Neuronal stem cell (in vitro differentiated cells): ENCODE data around the gene SLC7A6.

Experiments used
- DNase-seq: peaks from one replicate; pipeline ENCODE4 v3.0.0-alpha.2; 2013; ENCODE audit warnings: low spot score
- H2AFZ ChIP-seq: one replicate; pipeline ENCODE4 v1.6.1; 2013; ENCODE audit warnings: mild to moderate bottlenecking, low read length, inconsistent platforms
- H2AK5ac ChIP-seq: 2 replicates; pipeline ENCODE4 v1.6.1; 2013; ENCODE audit warnings: low read depth, mild to moderate bottlenecking, inconsistent platforms, low read length, moderate library complexity, mixed read lengths
- H2BK120ac ChIP-seq: 2 replicates; pipeline ENCODE4 v1.6.1; 2013; ENCODE audit warnings: low read depth, mild to moderate bottlenecking, inconsistent platforms, low read length, moderate library complexity, mixed read lengths
- H2BK12ac ChIP-seq: one replicate; pipeline ENCODE4 v1.6.1; 2013; ENCODE audit warnings: low read length, inconsistent platforms
- H2BK15ac ChIP-seq: 2 replicates; pipeline ENCODE4 v1.6.1; 2013; ENCODE audit warnings: mild to moderate bottlenecking, low read length, inconsistent platforms, mixed read lengths
- H2BK5ac ChIP-seq: one replicate; pipeline ENCODE4 v1.6.1; 2013; ENCODE audit warnings: inconsistent platforms, mild to moderate bottlenecking, low read length, moderate library complexity
- H3K14ac ChIP-seq: one replicate; pipeline ENCODE4 v1.6.1; 2013; ENCODE audit warnings: low read length, inconsistent platforms
- H3K18ac ChIP-seq: 2 replicates; pipeline ENCODE4 v1.6.1; 2013; ENCODE audit warnings: low read length, inconsistent platforms
- H3K23ac ChIP-seq: 2 replicates; pipeline ENCODE4 v1.6.1; 2013; ENCODE audit warnings: low read depth, mild to moderate bottlenecking, mixed read lengths, low read length, inconsistent platforms; ENCODE audit not compliant: poor library complexity
- H3K27ac ChIP-seq: replicated peaks from 3 replicates; pipeline ENCODE4 v1.5.1; 2013; ENCODE audit warnings: low read length, inconsistent platforms
- H3K27me3 ChIP-seq, 3 experiments: 2 replicates each; pipeline ENCODE4 v1.6.1; 2013; ENCODE audit warnings: low read length in 3 of 3, mild to moderate bottlenecking in 2 of 3, inconsistent platforms in 1 of 3, low read depth in 1 of 3, mixed read lengths in 1 of 3, moderate library complexity in 1 of 3; ENCODE audit not compliant: control insufficient read depth in 3 of 3, insufficient read depth in 3 of 3
- H3K36me3 ChIP-seq, 2 donors: replicated peaks in 1 of 2; 2 replicates each; pipeline ENCODE4 v1.6.1; 2013; ENCODE audit warnings: low read length in 2 of 2; ENCODE audit not compliant: control insufficient read depth in 2 of 2, insufficient read depth in 2 of 2
- H3K4ac ChIP-seq: 2 replicates; pipeline ENCODE4 v1.6.1; 2013; ENCODE audit warnings: inconsistent platforms, mild to moderate bottlenecking, low read length, moderate library complexity
- H3K4me1 ChIP-seq, 2 donors: 1 replicate in 1 of 2; 2 replicates in 1 of 2; pipeline ENCODE4 v1.6.1; 2013; ENCODE audit warnings: low read length in 2 of 2, low read depth in 1 of 2; ENCODE audit not compliant: control insufficient read depth in 2 of 2, insufficient read depth in 1 of 2
- H3K4me2 ChIP-seq: one replicate; pipeline ENCODE4 v1.6.1; 2013; ENCODE audit warnings: mild to moderate bottlenecking, low read length, inconsistent platforms; ENCODE audit not compliant: insufficient read depth, poor library complexity, severe bottlenecking
- H3K4me3 ChIP-seq, 2 donors: 2 replicates each; pipeline ENCODE4 v1.5.1; 2013; ENCODE audit warnings: low read length in 2 of 2, mild to moderate bottlenecking in 2 of 2, inconsistent platforms in 1 of 2, moderate library complexity in 1 of 2
- H3K79me1 ChIP-seq: one replicate; pipeline ENCODE4 v1.6.1; 2013; ENCODE audit warnings: low read depth, mild to moderate bottlenecking, inconsistent platforms, low read length, moderate library complexity
- H3K9ac ChIP-seq: one replicate; pipeline ENCODE4 v1.6.1; 2013; ENCODE audit warnings: mild to moderate bottlenecking, low read depth, low read length, inconsistent platforms; ENCODE audit not compliant: poor library complexity
- H3K9me3 ChIP-seq, 2 donors: replicated peaks in 1 of 2; 2 replicates each; pipeline versions ENCODE3 to v1.6.1; 2013; ENCODE audit warnings: low read length in 2 of 2, mild to moderate bottlenecking in 2 of 2, inconsistent platforms in 1 of 2, low read depth in 1 of 2, mixed read lengths in 1 of 2, moderate library complexity in 1 of 2; ENCODE audit not compliant: control insufficient read depth in 2 of 2, insufficient read depth in 1 of 2
- H4K8ac ChIP-seq: one replicate; pipeline ENCODE4 v1.6.1; 2013; ENCODE audit warnings: low read depth, mild to moderate bottlenecking, inconsistent platforms, low read length, moderate library complexity
- H4K91ac ChIP-seq: one replicate; pipeline ENCODE4 v1.6.1; 2013; ENCODE audit warnings: low read length, low read depth, mild to moderate bottlenecking, inconsistent platforms; ENCODE audit not compliant: poor library complexity
- WGBS, 2 donors: extraction: QIAGEN DNeasy Blood & Tissue Kit; methylation state at CpG; one replicate each; pipeline ENCODE4 v1.1.7; 2013; ENCODE audit warnings: missing lambda C conversion rate in 2 of 2, mixed read lengths in 1 of 2; ENCODE audit not compliant: insufficient read length in 2 of 2, insufficient replicate concordance in 1 of 2; ENCODE audit errors: extremely low coverage in 2 of 2; 5-methylcytosine and 5-hydroxymethylcytosine counted together

The SLC7A6 gene

GRCh38 chr16:68283346-68283745 lies 19.0 kb downstream of the SLC7A6 start:
- Histone ChIP-seq H2AFZ (no peak overlapping the region), H2BK15ac (no peak overlapping the region), H3K4me1 (no peaks in the 10 kb centered on the region), H3K14ac (no peak overlapping the region), H3K9me3 (no peaks in the 10 kb centered on the region), H3K27ac (no peak overlapping the region), H2BK120ac (no peak overlapping the region), H3K4me2 (no peak overlapping the region), H3K18ac (no peak overlapping the region), H3K27me3 (no peaks in the 10 kb centered on the region), H3K9ac (no peak overlapping the region), H3K4me3 (no peak overlapping the region), H2BK5ac (no peak overlapping the region), H2BK12ac (no peak overlapping the region), H3K36me3 (peaks cover 7 to 39% of the 10 kb centered on the region in 2 donors), H3K79me1 (peaks cover 4% of the 10 kb centered on the region), H2AK5ac (no peak overlapping the region), H4K8ac (no peak overlapping the region), H3K23ac (no peak overlapping the region), H3K4ac (no peak overlapping the region), H4K91ac (no peak overlapping the region)
- no CpG with 5 or more reads among the region's 5 CpGs for WGBS, 2 donors
- no peak for DNase-seq

DNA sequence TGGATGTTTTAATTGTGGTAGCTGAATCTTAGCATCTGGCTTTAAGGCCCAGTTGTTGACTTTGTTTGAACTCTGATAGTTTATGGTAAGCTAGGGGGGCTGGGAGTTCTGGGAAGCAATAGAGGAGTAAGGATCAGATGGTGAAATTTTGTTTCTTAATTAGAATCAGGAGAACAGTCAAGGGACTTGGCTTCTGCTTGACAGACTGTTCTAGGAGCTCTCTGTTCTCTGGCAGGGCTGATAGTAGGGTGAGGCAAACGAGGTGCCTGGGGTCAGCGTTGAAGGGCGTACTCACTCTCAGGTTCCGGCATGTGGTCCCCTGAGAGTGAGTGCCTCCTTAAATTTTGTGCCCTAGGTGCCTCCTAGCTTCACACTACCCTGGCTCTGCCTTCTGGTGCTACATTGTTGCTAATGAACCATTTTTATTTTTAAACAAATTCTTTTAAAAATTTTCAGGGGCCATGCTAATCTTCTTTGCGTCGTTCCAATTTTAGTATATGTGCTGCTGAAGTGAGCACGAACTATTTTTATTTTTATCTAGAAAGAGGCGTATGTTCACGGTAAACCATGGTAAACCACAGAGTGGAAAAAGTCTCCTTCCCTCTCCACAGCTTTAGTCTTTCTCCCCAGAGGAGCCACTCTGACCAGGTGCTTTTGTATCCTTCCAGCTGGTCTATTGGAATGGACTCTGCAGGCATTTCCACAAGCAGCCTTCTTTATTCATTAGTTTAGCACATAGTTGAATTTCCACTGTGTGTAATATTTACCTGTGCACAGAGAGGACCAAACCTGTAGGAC lies 19.7 kb downstream of the SLC7A6 start:
- no peaks in the 10 kb centered on the region for H3K4me1 ChIP-seq
- no peaks in the 10 kb centered on the region for H3K9me3 ChIP-seq
- no peak overlapping the region for H2BK5ac ChIP-seq
- H3K14ac ChIP-seq, result no peak overlapping the region
- H2BK120ac ChIP-seq, result no peak overlapping the region
- DNase-seq, result no peak
- H4K8ac ChIP-seq, result no peak overlapping the region
- no peak overlapping the region for H3K4me3 ChIP-seq
- no peak overlapping the region for H3K18ac ChIP-seq
- H2AFZ ChIP-seq, result no peak overlapping the region
- H3K27ac ChIP-seq, result no peak overlapping the region
- no peak overlapping the region for H2BK15ac ChIP-seq
- WGBS, 2 donors, result no CpG with 5 or more reads among the region's 9 CpGs
- H3K4me2 ChIP-seq, result no peak overlapping the region
- H3K27me3 ChIP-seq, result no peaks in the 10 kb centered on the region
- peaks cover 7 to 40% of the 10 kb centered on the region in 2 donors for H3K36me3 ChIP-seq
- H3K4ac ChIP-seq, result no peak overlapping the region
- H3K23ac ChIP-seq, result no peak overlapping the region
- no peak overlapping the region for H2BK12ac ChIP-seq
- H3K79me1 ChIP-seq, result peaks cover 4% of the 10 kb centered on the region
- no peak overlapping the region for H2AK5ac ChIP-seq
- no peak overlapping the region for H4K91ac ChIP-seq
- H3K9ac ChIP-seq, result no peak overlapping the region

GRCh38 chr16:68284847-68285246 lies 20.5 kb downstream of the SLC7A6 start:
- Histone ChIP-seq H3K9me3 (no peaks in the 10 kb centered on the region), H2AK5ac (no peak overlapping the region), H4K91ac (no peak overlapping the region), H3K4me3 (no peak overlapping the region), H3K27me3 (no peaks in the 10 kb centered on the region), H2BK12ac (no peak overlapping the region), H3K79me1 (peaks cover 4% of the 10 kb centered on the region), H3K18ac (no peak overlapping the region), H3K36me3 (peaks cover 7 to 40% of the 10 kb centered on the region in 2 donors), H4K8ac (no peak overlapping the region), H3K4me1 (no peaks in the 10 kb centered on the region), H2BK5ac (no peak overlapping the region), H2BK15ac (no peak overlapping the region), H3K4me2 (no peak overlapping the region), H3K14ac (no peak overlapping the region), H3K4ac (no peak overlapping the region), H3K27ac (no peak overlapping the region), H3K23ac (no peak overlapping the region), H2BK120ac (no peak overlapping the region), H2AFZ (no peak overlapping the region), H3K9ac (no peak overlapping the region)
- no peak for DNase-seq
- no CpG with 5 or more reads among the region's 5 CpGs for WGBS, 2 donors

GRCh38 chr16:68285683-68286082 lies 21.4 kb downstream of the SLC7A6 start:
- Histone ChIP-seq H3K27me3 (no peaks in the 10 kb centered on the region), H3K4me1 (peaks cover 0 to 1% of the 10 kb centered on the region in 2 donors), H4K91ac (no peak overlapping the region), H3K9ac (no peak overlapping the region), H3K23ac (no peak overlapping the region), H2BK12ac (no peak overlapping the region), H3K4ac (no peak overlapping the region), H2AK5ac (no peak overlapping the region), H3K18ac (no peak overlapping the region), H3K9me3 (no peaks in the 10 kb centered on the region), H2AFZ (no peak overlapping the region), H3K4me3 (no peak overlapping the region), H2BK5ac (no peak overlapping the region), H3K4me2 (no peak overlapping the region), H4K8ac (no peak overlapping the region), H2BK120ac (no peak overlapping the region), H3K79me1 (peaks cover 4% of the 10 kb centered on the region), H3K14ac (no peak overlapping the region), H3K27ac (no peak overlapping the region), H2BK15ac (no peak overlapping the region), H3K36me3 (peaks cover 7 to 47% of the 10 kb centered on the region in 2 donors)
- no peak for DNase-seq
- no CpG with 5 or more reads among the region's 3 CpGs for WGBS, 2 donors
